ENCODE data around the gene UBTD1.

Gene UBTD1

GRCh38 chr10:97490592-97490991, 8.1 kb upstream of the UBTD1 start:
- ChIA-PET CTCF (interaction anchor here (0.9 kb wide), 1 partner anchor 14 kb away, joined by 5 read pairs; no protein-coding TSS in a partner anchor), POLR2A (interaction anchor here (0.5 kb wide), 1 partner anchor 87 kb away, joined by 3 read pairs; no protein-coding TSS in a partner anchor)
- no peak for TF ChIP-seq CTCF (IDR thresholded peaks at IDR 0.05; ENCODE audit: control extremely low read depth, extremely low read depth, low read depth, missing control alignments)
- DNase-seq (ENCODE audit: extremely low spot score), result no peak

- ChIA-PET POLR2A (no interaction called here), CTCF (interaction anchor here (1.8 kb wide), 1 partner anchor 78 kb away, joined by 4 read pairs; the partner anchor contains the start of gene ANKRD2)
- DNase-seq (ENCODE audit: extremely low spot score), result no peak
- TF ChIP-seq CTCF (IDR thresholded peaks at IDR 0.05; ENCODE audit: control extremely low read depth, extremely low read depth, low read depth, missing control alignments), result no peak
These were observed 4.6 kb upstream of the UBTD1 start for GRCh38 chr10:97494151-97494550.

- ChIA-PET CTCF (interaction anchor here (1.8 kb wide), 1 partner anchor 78 kb away, joined by 4 read pairs; the partner anchor contains the start of gene ANKRD2), POLR2A (interaction anchor here (0.6 kb wide), 1 partner anchor 144 kb away, joined by 3 read pairs; no protein-coding TSS in a partner anchor)
- no peak for TF ChIP-seq CTCF (IDR thresholded peaks at IDR 0.05; ENCODE audit: control extremely low read depth, extremely low read depth, low read depth, missing control alignments)
- DNase-seq (ENCODE audit: extremely low spot score), result no peak
These were observed 3.7 kb upstream of the UBTD1 start for GRCh38 chr10:97494863-97495506.

GRCh38 chr10:97497572-97498075, 1.1 kb upstream of the UBTD1 start:
- ChIA-PET CTCF (interaction anchor here (0.6 kb wide), 1 partner anchor 30 kb away, joined by 3 read pairs; no protein-coding TSS in a partner anchor), POLR2A (no interaction called here)
- no peak for TF ChIP-seq CTCF (IDR thresholded peaks at IDR 0.05; ENCODE audit: control extremely low read depth, extremely low read depth, low read depth, missing control alignments)
- DNase-seq (ENCODE audit: extremely low spot score), result peak; percentile 85

- TF ChIP-seq CTCF (IDR thresholded peaks at IDR 0.05; ENCODE audit: control extremely low read depth, extremely low read depth, low read depth, missing control alignments), result no peak
- POLR2A ChIA-PET, result interaction anchor here (0.6 kb wide), 1 partner anchor 828 kb away, joined by 4 read pairs; no protein-coding TSS in a partner anchor
- peak; percentile 99 for DNase-seq (ENCODE audit: extremely low spot score)
- CTCF ChIA-PET, result interaction anchor here (0.8 to 1.8 kb wide), 4 partner anchors 11 to 90 kb away, joined by 3 to 7 read pairs (median 4); no protein-coding TSS in a partner anchor
These were observed 466 bp upstream of the UBTD1 start, which contains the start of gene MMS19 for GRCh38 chr10:97498076-97498840. MMS19 (minus strand) TSS chr10:97498422; CDS start chr10:97498384, 38 bp downstream.

Data from GM10248 (cell line).